Body of pancreas (tissue), 4 donors: Measurements from ENCODE around the gene COP1.

Experiments used
- CTCF ChIP-seq, 7 experiments: fragments of 450-650 bp in 4 of 7; fragments of 200-600 bp in 3 of 7; sonication (generic) in 3 of 7; IDR thresholded peaks; one replicate each; pipeline ENCODE4 v1.5.1; 2016 to 2019; ENCODE audit warnings: antibody characterized with exemption in 7 of 7
- POLR2A ChIP-seq, 3 donors: fragments of 450-650 bp; IDR thresholded peaks; one replicate each; pipeline ENCODE4 v1.6.1; 2016; ENCODE audit warnings: antibody characterized with exemption in 3 of 3, mild to moderate bottlenecking in 2 of 3

GRCh38 chr1:176243746-176244145 is 36.7 kb upstream of the COP1 start:
- TF ChIP-seq CTCF (IDR thresholded peaks at IDR 0.05) (no peak), POLR2A (IDR thresholded peaks at IDR 0.05) (no peak)
